GM21515 (cell line): ENCODE data around the gene UPF3B.
"Not testable (repeated sequence)": the region's sequence is repeated elsewhere in the genome, so short reads cannot be mapped to it uniquely, and the experiment has no call there.

Experiments used
- ATAC-seq: cut with Tn5 transposase; IDR thresholded peaks from one replicate; pipeline ENCODE4 v1.9.1; 2021; ENCODE audit not compliant: unreplicated experiment

Gene UPF3B

GRCh38 chrX:119826399-119826959, 26.3 kb downstream of the UPF3B start:
- no peak for ATAC-seq

- not testable (repeated sequence) for ATAC-seq
Measured at GRCh38 chrX:119824221-119824620, 28.5 kb downstream of the UPF3B start.

GRCh38 chrX:119821703-119822102, 31.1 kb downstream of the UPF3B start:
- ATAC-seq = peak; percentile 91

- ATAC-seq = no peak
Measured at GRCh38 chrX:119817130-119817690, 35.6 kb downstream of the UPF3B start.

- ATAC-seq = no peak
Measured at GRCh38 chrX:119816300-119816699, 36.5 kb downstream of the UPF3B start.

GRCh38 chrX:119809185-119809666, 43.5 kb downstream of the UPF3B start:
- ATAC-seq = no peak

GRCh38 chrX:119808461-119808860, 44.3 kb downstream of the UPF3B start:
- not testable (repeated sequence) for ATAC-seq

GRCh38 chrX:119802546-119802945, 50.2 kb downstream of the UPF3B start:
- no peak for ATAC-seq

GRCh38 chrX:119801253-119802221, 51.2 kb downstream of the UPF3B start:
- ATAC-seq = no peak

GRCh38 chrX:119791437-119792231, 61.1 kb downstream of the UPF3B start, which contains the start of gene RPL39:
Gene RPL39, minus strand, starts transcription at chrX:119791630. Its CDS starts 54 bp downstream, at chrX:119791576.
- peak; percentile 92 for ATAC-seq

- ATAC-seq = peak; percentile 16
Measured at GRCh38 chrX:119790977-119791436, 61.8 kb downstream of the UPF3B start.

- no peak for ATAC-seq
Measured at GRCh38 chrX:119784747-119785446, 67.9 kb downstream of the UPF3B start.
